ENCODE data around the gene RAMAC.

DNA sequence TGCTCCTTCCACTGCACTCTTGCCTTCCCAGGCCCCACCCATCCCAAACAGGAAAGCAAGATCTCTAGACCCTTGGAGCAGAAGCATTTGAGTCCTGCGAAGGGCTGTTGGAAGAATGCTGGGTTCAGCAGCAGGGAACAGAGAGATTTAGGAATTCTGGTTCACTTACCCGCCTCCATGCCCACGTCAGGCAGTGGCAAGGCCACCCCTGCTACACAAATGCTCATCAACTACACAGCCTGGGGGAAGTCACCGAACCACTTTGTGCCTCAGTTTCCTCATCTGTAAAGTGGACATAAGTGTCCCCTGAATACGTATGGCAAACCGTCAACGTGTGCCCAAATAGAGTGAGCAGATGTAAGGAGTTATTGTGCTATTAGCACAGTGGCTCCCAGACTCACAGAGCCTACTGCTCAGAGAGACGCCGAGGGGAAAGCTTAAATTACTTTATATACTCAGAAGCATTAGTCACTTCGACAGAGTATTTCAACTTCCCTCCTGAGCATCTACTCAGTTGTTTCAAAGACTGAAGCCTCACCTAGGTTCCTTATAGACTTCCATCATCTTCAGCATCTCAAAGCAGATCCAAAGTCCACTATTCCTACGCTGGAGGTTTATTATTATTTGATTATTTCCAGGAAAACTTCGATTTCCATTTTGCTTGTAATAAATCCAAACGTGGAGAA, 34.4 kb upstream of the RAMAC start:
- TF ChIP-seq, protein P1, sequence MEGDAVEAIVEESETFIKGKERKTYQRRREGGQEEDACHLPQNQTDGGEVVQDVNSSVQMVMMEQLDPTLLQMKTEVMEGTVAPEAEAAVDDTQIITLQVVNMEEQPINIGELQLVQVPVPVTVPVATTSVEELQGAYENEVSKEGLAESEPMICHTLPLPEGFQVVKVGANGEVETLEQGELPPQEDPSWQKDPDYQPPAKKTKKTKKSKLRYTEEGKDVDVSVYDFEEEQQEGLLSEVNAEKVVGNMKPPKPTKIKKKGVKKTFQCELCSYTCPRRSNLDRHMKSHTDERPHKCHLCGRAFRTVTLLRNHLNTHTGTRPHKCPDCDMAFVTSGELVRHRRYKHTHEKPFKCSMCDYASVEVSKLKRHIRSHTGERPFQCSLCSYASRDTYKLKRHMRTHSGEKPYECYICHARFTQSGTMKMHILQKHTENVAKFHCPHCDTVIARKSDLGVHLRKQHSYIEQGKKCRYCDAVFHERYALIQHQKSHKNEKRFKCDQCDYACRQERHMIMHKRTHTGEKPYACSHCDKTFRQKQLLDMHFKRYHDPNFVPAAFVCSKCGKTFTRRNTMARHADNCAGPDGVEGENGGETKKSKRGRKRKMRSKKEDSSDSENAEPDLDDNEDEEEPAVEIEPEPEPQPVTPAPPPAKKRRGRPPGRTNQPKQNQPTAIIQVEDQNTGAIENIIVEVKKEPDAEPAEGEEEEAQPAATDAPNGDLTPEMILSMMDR (IDR thresholded peaks at IDR 0.05; ENCODE audit: low read depth, low read length) = no peak
- TF ChIP-seq EZH2phosphoT487 (IDR thresholded peaks at IDR 0.05; ENCODE audit: low read depth) = no peak
